GM12801 (cell line): ENCODE data around the gene ITGB6.

Source experiments
- TF ChIP-seq, protein P1 (sequence below): IDR thresholded peaks from one replicate; pipeline ENCODE4 v1.5.1; 2011; ENCODE audit warnings: control low read depth; ENCODE audit not compliant: insufficient read length; ENCODE audit errors: extremely low read depth

ITGB6 gene

DNA sequence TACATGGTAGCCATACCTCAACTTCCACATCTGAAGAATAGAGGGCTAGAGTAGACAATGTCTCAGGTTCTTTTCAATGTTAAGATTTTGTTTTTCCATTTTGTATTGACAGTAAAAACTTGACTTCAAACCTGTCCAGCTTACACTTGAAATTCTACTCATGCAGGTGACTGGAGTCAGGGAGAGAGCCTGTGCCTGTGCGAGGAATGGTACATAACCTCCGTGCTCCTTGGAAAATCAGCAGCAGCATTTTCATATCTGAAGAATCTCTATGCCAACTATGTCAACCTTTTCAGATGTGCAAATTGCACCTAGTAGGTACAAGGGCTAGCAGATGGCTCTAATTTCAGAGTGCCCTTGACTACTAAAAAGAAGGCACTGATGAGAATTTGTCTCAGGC is 139.8 kb downstream of the ITGB6 start:
- TF ChIP-seq, protein P1, sequence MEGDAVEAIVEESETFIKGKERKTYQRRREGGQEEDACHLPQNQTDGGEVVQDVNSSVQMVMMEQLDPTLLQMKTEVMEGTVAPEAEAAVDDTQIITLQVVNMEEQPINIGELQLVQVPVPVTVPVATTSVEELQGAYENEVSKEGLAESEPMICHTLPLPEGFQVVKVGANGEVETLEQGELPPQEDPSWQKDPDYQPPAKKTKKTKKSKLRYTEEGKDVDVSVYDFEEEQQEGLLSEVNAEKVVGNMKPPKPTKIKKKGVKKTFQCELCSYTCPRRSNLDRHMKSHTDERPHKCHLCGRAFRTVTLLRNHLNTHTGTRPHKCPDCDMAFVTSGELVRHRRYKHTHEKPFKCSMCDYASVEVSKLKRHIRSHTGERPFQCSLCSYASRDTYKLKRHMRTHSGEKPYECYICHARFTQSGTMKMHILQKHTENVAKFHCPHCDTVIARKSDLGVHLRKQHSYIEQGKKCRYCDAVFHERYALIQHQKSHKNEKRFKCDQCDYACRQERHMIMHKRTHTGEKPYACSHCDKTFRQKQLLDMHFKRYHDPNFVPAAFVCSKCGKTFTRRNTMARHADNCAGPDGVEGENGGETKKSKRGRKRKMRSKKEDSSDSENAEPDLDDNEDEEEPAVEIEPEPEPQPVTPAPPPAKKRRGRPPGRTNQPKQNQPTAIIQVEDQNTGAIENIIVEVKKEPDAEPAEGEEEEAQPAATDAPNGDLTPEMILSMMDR: no peak

DNA sequence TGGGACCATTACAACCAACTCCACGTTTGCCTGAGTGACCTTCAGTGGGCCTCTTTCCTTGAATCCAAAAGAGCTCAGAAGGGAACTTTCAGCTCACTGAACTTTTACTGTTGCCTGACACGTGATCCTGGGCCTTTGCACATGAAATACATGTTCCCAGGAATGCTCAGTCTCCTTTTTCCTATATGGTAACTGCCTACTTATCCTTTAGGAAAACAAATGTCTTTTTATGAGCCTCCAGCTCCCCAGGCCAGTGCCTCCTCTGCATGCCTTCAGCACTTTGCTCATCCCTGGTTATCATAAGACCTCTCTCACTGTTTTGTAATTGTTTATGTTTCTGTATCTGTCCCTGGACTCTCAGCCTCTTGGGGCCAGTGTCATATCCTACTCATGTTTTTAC is 142.7 kb downstream of the ITGB6 start:
- TF ChIP-seq, protein P1: no peak

DNA sequence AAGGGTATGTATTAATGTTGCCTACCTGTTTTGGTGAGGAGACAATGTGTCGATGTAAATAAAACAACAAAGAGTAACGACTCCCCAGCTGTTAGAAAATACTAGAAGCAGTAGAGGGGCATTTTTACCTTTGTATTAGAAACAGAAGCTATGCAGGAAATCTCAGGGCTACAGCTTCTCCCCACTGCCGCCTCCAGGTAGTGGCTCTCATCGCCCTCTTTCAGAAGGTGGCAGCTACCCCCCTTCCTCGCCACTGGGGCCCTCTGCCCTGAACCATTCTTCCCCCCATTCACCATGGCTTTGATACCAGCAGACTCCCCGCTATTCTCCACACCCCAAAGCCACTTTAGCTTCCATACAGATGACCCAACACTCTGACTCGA is 144.4 kb downstream of the ITGB6 start:
- TF ChIP-seq, protein P1: no peak

DNA sequence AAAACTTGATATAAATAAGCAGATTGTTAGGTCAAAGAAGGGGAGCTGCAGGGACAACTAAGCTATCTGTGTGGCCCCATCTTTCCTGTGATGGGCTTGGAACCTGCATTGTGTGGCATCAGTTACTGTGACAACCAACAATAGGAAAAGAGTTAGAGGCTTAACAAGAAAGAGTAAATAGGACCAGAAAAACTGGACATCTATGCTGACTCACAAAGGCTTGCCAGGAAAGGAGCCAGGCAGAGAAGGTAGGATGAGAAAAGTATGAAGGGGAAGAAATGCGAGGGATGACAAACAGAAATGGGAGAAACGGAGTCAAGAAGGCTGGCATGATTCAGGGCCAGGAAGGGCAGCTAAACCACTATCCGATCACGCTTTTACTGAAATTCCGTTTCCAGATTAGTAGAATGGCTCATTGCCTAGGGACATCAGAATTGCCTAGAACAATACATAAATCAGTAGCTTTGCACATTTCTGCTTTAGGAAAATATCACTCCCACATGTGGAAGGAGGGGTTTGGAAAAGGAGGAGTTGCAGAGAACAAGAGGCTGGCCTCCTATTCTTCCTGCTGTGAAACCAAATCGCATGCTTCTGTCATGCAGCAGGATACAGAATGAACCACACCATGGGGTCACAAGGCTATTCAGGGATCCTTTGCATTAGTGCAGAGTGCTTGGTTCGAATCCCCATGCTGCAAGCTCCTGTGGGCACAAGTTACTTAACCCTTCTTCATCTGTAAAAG is 144.9 kb downstream of the ITGB6 start:
- TF ChIP-seq, protein P1: no peak

DNA sequence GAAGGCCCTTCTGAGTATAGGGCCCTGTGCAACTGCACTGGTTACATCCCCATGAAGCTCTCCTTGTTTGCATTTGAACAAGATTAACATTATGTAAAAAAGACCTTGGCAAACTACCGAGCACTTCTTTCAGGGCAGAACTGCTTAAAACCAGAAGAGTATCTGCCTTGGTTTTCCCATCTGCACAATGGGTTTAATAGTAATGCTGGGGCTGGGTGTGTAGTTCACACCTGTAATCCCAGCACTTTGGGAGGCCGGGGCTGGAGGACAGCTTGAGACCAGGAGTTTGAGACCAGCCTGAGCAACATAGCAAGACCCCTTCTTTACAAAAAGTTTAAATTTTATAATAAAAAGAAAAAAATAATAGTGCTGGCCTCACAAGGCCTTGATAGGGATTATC is 146.1 kb downstream of the ITGB6 start:
- TF ChIP-seq, protein P1: no peak

DNA sequence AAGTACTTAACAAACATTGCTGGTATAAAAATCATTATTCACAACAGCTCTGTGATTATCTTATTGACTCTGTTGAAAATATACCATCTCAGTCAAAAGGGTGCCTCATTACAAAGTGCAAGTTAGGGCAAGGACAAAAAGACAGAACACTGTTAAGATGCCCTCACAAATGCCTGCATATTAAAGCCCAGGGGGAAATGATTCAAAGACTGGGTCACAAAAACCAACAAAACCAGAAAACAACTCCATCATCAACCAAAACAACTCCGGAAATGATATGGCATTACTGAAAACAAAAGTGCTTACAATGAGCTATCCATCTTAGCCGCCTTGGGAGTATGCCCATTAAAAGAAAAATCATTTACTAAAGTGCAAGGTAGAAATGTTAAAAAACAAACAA is 147.5 kb downstream of the ITGB6 start:
- TF ChIP-seq, protein P1: no peak

DNA sequence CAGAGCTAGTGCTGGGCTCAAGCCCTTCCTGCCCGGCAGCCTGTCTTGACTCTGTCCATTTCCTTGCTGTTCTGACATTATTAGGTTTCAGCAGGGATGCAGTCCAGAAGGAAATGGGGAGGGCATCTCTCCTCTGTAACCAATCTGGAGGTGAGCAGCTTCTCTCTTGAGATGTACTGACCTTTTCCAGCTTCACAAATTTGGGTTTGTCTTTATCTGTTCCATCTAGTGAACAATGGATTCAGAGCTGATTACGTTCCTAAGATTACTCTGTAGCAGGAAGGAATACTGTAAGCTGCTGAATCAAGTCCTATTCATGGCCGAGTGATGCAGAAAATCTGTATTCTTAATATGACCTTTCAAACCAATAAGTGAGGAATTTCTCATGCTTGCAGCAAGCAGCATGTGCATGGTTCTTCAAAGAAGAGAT is 148.7 kb downstream of the ITGB6 start:
- TF ChIP-seq, protein P1: no peak

DNA sequence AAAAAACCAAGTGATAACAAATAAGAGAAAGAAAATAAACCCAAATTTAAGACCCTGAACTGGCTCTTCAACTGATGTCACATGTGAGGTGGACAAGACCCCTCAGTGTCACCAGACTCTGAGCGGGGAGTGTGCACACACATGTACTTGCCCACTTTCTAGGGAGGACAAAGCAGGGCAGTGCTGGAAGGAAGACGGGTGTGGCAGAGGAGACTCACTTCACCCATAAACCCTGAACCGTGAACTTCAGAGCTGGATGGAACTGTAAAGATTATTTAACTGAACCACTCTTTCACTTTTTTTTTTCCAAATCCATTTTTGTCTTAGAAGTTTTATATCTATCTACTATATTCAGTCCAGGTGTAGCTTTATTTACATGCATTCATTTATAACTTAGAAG is 149.9 kb downstream of the ITGB6 start:
- TF ChIP-seq, protein P1: no peak
